Cortex of kidney (tissue), 1 donor: ENCODE measurements around the gene DLG1.
"Not testable (repeated sequence)": the region's sequence is repeated elsewhere in the genome, so short reads cannot be mapped to it uniquely, and the experiment has no call there.

Experiments used
- DNase-seq: peaks from one replicate; lab custom pipeline; 2025; lab: John Stamatoyannopoulos, UW

Gene DLG1

GRCh38 chr3:197244751-197245150 lies 53.7 kb downstream of the DLG1 start:
- no peak for DNase-seq

GRCh38 chr3:197242784-197243432 lies 55.5 kb downstream of the DLG1 start:
- DNase-seq = no peak

GRCh38 chr3:197241173-197241572 lies 57.2 kb downstream of the DLG1 start:
- no peak for DNase-seq

GRCh38 chr3:197239857-197240256 lies 58.6 kb downstream of the DLG1 start:
- no peak for DNase-seq

- DNase-seq = no peak
Measured at GRCh38 chr3:197238842-197239241, 59.6 kb downstream of the DLG1 start.

- no peak for DNase-seq
Measured at GRCh38 chr3:197237897-197238296, 60.5 kb downstream of the DLG1 start.

- DNase-seq = no peak
Measured at GRCh38 chr3:197236362-197236761, 62.0 kb downstream of the DLG1 start.

GRCh38 chr3:197234947-197235914 lies 63.2 kb downstream of the DLG1 start:
- no peak for DNase-seq

GRCh38 chr3:197231321-197231720 lies 67.1 kb downstream of the DLG1 start:
- no peak for DNase-seq

- no peak for DNase-seq
Measured at GRCh38 chr3:197229836-197230235, 68.6 kb downstream of the DLG1 start.

GRCh38 chr3:197229178-197229577 lies 69.2 kb downstream of the DLG1 start:
- no peak for DNase-seq

- DNase-seq = no peak
Measured at GRCh38 chr3:197227780-197228574, 70.4 kb downstream of the DLG1 start.

GRCh38 chr3:197226179-197226578 lies 72.2 kb downstream of the DLG1 start:
- no peak for DNase-seq

GRCh38 chr3:197225579-197225978 lies 72.8 kb downstream of the DLG1 start:
- no peak for DNase-seq

- DNase-seq = no peak
Measured at GRCh38 chr3:197224034-197224444, 74.4 kb downstream of the DLG1 start.

- no peak for DNase-seq
Measured at GRCh38 chr3:197222937-197223370, 75.5 kb downstream of the DLG1 start.

GRCh38 chr3:197219619-197220018 lies 78.8 kb downstream of the DLG1 start:
- DNase-seq = no peak

- DNase-seq = no peak
Measured at GRCh38 chr3:197218210-197218609, 80.2 kb downstream of the DLG1 start.

GRCh38 chr3:197216914-197217313 lies 81.5 kb downstream of the DLG1 start:
- DNase-seq = no peak

- no peak for DNase-seq
Measured at GRCh38 chr3:197216169-197216860, 82.1 kb downstream of the DLG1 start.

- DNase-seq = no peak
Measured at GRCh38 chr3:197212290-197212689, 86.1 kb downstream of the DLG1 start.

- not testable (repeated sequence) for DNase-seq
Measured at GRCh38 chr3:197211698-197212097, 86.7 kb downstream of the DLG1 start.
